Fibroblast of skin of scalp (primary cell): ENCODE measurements around the gene SRGAP1.

ENCODE experiments used
- DNase-seq: peaks from one replicate; pipeline ENCODE4 v3.0.0-alpha.2; 2013

Gene SRGAP1

GRCh38 chr12:63940310-63941005 is 96.0 kb downstream of the SRGAP1 start:
- no peak for DNase-seq

GRCh38 chr12:63941166-63941800 is 96.8 kb downstream of the SRGAP1 start:
- DNase-seq: no peak

GRCh38 chr12:63941879-63942278 is 97.4 kb downstream of the SRGAP1 start:
- DNase-seq: no peak

GRCh38 chr12:63942464-63943241 is 98.2 kb downstream of the SRGAP1 start:
- DNase-seq: no peak

- DNase-seq: no peak
Observed at GRCh38 chr12:63944034-63944579, 99.6 kb downstream of the SRGAP1 start.

- DNase-seq: no peak
Observed at GRCh38 chr12:63944586-63945228, 100.2 kb downstream of the SRGAP1 start.

- no peak for DNase-seq
Observed at GRCh38 chr12:63945777-63946176, 101.3 kb downstream of the SRGAP1 start.

GRCh38 chr12:63948211-63948610 is 103.7 kb downstream of the SRGAP1 start:
- peak; percentile 33 for DNase-seq

GRCh38 chr12:63949902-63950301 is 105.4 kb downstream of the SRGAP1 start:
- no peak for DNase-seq

GRCh38 chr12:63952995-63953394 is 108.5 kb downstream of the SRGAP1 start:
- no peak for DNase-seq

- DNase-seq: no peak
Observed at GRCh38 chr12:63955831-63956666, 111.5 kb downstream of the SRGAP1 start.

GRCh38 chr12:63957496-63957895 is 113.0 kb downstream of the SRGAP1 start:
- no peak for DNase-seq

GRCh38 chr12:63958876-63959580 is 114.5 kb downstream of the SRGAP1 start:
- DNase-seq: no peak

- no peak for DNase-seq
Observed at GRCh38 chr12:63961048-63961447, 116.5 kb downstream of the SRGAP1 start.

GRCh38 chr12:63961543-63961942 is 117.0 kb downstream of the SRGAP1 start:
- peak; percentile 28 for DNase-seq

- no peak for DNase-seq
Observed at GRCh38 chr12:63963868-63964267, 119.4 kb downstream of the SRGAP1 start.

GRCh38 chr12:63964301-63964700 is 119.8 kb downstream of the SRGAP1 start:
- DNase-seq: no peak

- peak; percentile 65 for DNase-seq
Observed at GRCh38 chr12:63965936-63966605, 121.6 kb downstream of the SRGAP1 start.

- no peak for DNase-seq
Observed at GRCh38 chr12:63966606-63966975, 122.1 kb downstream of the SRGAP1 start.

- peak; percentile 55 for DNase-seq
Observed at GRCh38 chr12:63967358-63968145, 123.1 kb downstream of the SRGAP1 start.
